HepG2 (cell line): Measurements from ENCODE around the gene RSPRY1. TPM values are rescaled to one million over a fixed set of nuclear protein-coding genes. Genes with fewer than 3 reads are reported as not detected.

Source experiments
- ASH2L ChIP-seq: fragments of 300-600, 200-600 bp; sonication (generic); IDR thresholded peaks from 2 replicates; pipeline ENCODE4 v1.7.0; 2017; ENCODE audit warnings: low read depth, mild to moderate bottlenecking, moderate library complexity, mixed read lengths, low read length; ENCODE audit not compliant: insufficient read length
- GFI1 ChIP-seq: sonication (generic); formaldehyde crosslinking; IDR thresholded peaks from 2 replicates; pipeline ENCODE4 v1.5.0; 2020; ENCODE audit warnings: missing genetic modification reagents, mild to moderate bottlenecking, borderline replicate concordance
- HNF4A ChIP-seq: sonication (generic); formaldehyde crosslinking; IDR thresholded peaks from 2 replicates; pipeline ENCODE4 v1.4.0; 2020; ENCODE audit warnings: missing genetic modification reagents
- NFE2L2 ChIP-seq: fragments of 150-350 bp; IDR thresholded peaks from 2 replicates; pipeline ENCODE4 v1.6.1; 2014; ENCODE audit warnings: low read length
- ZBTB34 ChIP-seq: sonication (generic); formaldehyde crosslinking; IDR thresholded peaks from 2 replicates; pipeline ENCODE4 v1.8.0; 2022; ENCODE audit warnings: mild to moderate bottlenecking, missing genetic modification reagents
- ZBTB38 ChIP-seq: sonication (generic); formaldehyde crosslinking; IDR thresholded peaks from 2 replicates; pipeline ENCODE4 v1.5.1; 2020; ENCODE audit warnings: mild to moderate bottlenecking, missing genetic modification reagents
- ZBTB40 ChIP-seq, 2 experiments: fragments of 450-650 bp in 1 of 2; sonication (generic) in 1 of 2; formaldehyde crosslinking in 1 of 2; IDR thresholded peaks; 2 replicates each; pipeline versions ENCODE4 v1.6.1 to v1.8.0; 2016 to 2022; ENCODE audit warnings: antibody characterized with exemption in 1 of 2, mild to moderate bottlenecking in 1 of 2, missing genetic modification reagents in 1 of 2
- ZFP36L1 ChIP-seq: sonication (generic); formaldehyde crosslinking; IDR thresholded peaks from 2 replicates; pipeline ENCODE4 v1.8.0; 2022; ENCODE audit warnings: mild to moderate bottlenecking, missing genetic modification reagents, moderate library complexity
- ZFY ChIP-seq: sonication (generic); formaldehyde crosslinking; IDR thresholded peaks from 2 replicates; pipeline ENCODE4 v1.4.0; 2020; ENCODE audit warnings: missing genetic modification reagents
- ZNF235 ChIP-seq: sonication (generic); formaldehyde crosslinking; IDR thresholded peaks from 2 replicates; pipeline ENCODE4 v1.8.1; 2023; ENCODE audit warnings: mild to moderate bottlenecking, missing genetic modification reagents, borderline replicate concordance
- ZNF501 ChIP-seq: sonication (generic); formaldehyde crosslinking; IDR thresholded peaks from 2 replicates; pipeline ENCODE4 v1.5.1; 2020; ENCODE audit warnings: mild to moderate bottlenecking, moderate library complexity, missing genetic modification reagents
- ZNF775 ChIP-seq: sonication (generic); formaldehyde crosslinking; IDR thresholded peaks from 2 replicates; pipeline ENCODE4 v1.4.0; 2020; ENCODE audit warnings: missing genetic modification reagents, mild to moderate bottlenecking, moderate library complexity, borderline replicate concordance
- ZNF792 ChIP-seq: IDR thresholded peaks from 2 replicates; pipeline ENCODE4 v1.6.1; 2016
- ZXDC ChIP-seq: sonication (generic); formaldehyde crosslinking; IDR thresholded peaks from 2 replicates; pipeline ENCODE4 v1.5.0; 2020; ENCODE audit warnings: mild to moderate bottlenecking, missing genetic modification reagents
- polyA plus RNA-seq, 8 experiments: library from polyadenylated mRNA; depleted of rRNA in 3 of 8; stranded (reverse) in 7 of 8; unstranded in 1 of 8; fragments of >200 nt; fragmentation: Illumina TruSeq in 4 of 8; extraction: Trizol in 4 of 8; gene quantifications; 2 replicates each; pipeline versions ENCODE4 v1.2.1 to v1.2.3, GENCODE V29; 2011 to 2016; ENCODE audit warnings: low read depth in 4 of 8, missing spikeins in 1 of 8, mixed read lengths in 1 of 8; ENCODE audit not compliant: insufficient read depth in 1 of 8
- total RNA-seq, 5 experiments: library from RNA; depleted of rRNA; stranded (reverse); fragments of >200 nt; fragmentation: Illumina TruSeq; extraction: Trizol; gene quantifications; 2 replicates each; pipeline ENCODE4 v1.2.3, GENCODE V29; 2016; ENCODE audit warnings: low read depth in 1 of 5

RSPRY1 gene
- total and polyA plus RNA-seq, 2 of the 13 experiments (the other 11 are each of a cell fraction or from before 2014, with no cell fraction given) = 53.4 to 61.0 TPM

- TF ChIP-seq ZNF775 (CRISPR knock-in tag) (no peak), ZXDC (CRISPR knock-in tag) (peak; percentile 80; the same call in 1 of the 2 replicates), ZNF792 (CRISPR knock-in tag) (peak; percentile 41; the same call in 1 of the 2 replicates), NFE2L2 (no peak), HNF4A (CRISPR knock-in tag) (no peak), GFI1 (CRISPR knock-in tag) (peak; percentile 86; the same call in 1 of the 2 replicates), ZNF501 (CRISPR knock-in tag) (peak; percentile 98), ZBTB34 (CRISPR knock-in tag) (peak; percentile 90), ZBTB38 (CRISPR knock-in tag) (peak; percentile 94), ZFP36L1 (CRISPR knock-in tag) (peak; percentile 93; the same call in 1 of the 2 replicates), ASH2L (peak; percentile 89), ZNF235 (CRISPR knock-in tag) (peak; percentile 77; the same call in 1 of the 2 replicates), ZFY (peak; percentile 100), ZBTB40 (IDR thresholded peaks at IDR 0.05) (no peak), ZBTB40 (CRISPR knock-in tag; IDR thresholded peaks at IDR 0.05) (peak; percentile 85)
Observed at GRCh38 chr16:57244767-57245471, 58.8 kb downstream of the RSPRY1 start, which contains the start of gene ARL2BP (continued).
